Pons (tissue), 1 donor: ENCODE measurements around the gene HNRNPA0.

ENCODE experiments used
- DNase-seq: peaks from one replicate; pipeline ENCODE4 v3.0.0-alpha.2; 2016; ENCODE audit warnings: low spot score

HNRNPA0 gene

DNA sequence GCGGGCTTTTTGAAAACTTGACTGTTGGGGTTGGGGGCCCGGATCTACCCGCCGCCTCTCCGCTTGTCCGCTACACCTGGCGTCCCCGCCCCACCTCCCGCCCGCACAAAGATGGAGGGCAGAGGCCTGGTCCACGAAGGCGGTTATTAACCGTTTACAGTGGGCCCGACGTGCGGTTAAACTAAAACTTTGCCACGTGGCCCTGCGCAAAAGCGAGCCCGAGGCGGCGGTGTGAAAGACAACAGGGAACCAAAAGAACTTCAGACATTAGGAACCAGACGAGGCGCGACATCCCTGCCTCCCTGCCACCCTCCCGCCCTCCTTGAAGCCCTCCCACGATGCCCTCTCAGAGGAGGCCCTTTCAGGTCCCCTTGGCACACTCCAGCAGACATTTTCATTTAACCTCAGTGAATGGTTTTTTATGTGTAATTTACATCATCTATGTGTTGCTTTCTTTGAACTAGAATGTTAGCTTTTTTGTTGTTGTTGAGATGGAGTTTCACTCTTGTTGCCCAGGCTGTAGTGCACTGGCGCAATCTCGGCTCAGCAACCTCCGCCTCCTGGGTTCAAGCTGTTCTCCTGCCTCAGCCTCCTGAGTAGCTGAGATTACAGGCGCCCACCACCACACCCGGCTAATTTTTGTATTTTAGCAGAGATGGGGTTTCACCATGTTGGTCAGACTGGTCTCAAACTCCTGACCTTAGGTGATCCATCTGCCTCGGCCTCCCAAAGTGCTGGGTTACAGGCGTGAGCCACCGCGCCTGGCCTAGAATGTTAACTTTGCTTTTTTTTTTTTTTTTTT lies 999 bp upstream of the HNRNPA0 start:
- peak; percentile 38 for DNase-seq

DNA sequence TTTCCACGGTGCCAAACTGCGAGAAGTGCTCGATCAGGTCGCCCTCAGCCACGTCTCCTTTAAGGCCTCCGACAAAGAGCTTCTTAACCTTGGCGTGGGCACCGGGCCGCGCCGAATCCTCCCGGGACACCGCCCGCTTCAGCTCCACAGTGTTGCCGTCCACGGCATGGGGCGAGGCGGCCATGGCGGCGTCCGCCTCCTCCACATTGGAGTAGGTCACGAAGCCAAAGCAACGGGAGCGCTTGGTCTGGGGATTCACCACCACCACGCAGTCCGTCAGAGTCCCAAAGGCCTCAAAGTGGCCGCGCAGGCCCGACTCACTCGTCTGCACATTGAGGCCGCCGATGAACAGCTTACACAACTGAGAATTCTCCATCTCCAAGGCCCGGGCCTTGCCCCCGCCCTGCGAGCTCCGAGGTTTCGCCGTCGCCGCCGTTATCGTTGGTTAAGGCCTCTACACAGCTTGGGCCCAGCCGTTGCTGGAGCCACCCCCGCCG lies 424 bp downstream of the HNRNPA0 start:
- no peak for DNase-seq

GRCh38 chr5:137752905-137753690 lies 1.1 kb downstream of the HNRNPA0 start:
- DNase-seq = no peak

DNA sequence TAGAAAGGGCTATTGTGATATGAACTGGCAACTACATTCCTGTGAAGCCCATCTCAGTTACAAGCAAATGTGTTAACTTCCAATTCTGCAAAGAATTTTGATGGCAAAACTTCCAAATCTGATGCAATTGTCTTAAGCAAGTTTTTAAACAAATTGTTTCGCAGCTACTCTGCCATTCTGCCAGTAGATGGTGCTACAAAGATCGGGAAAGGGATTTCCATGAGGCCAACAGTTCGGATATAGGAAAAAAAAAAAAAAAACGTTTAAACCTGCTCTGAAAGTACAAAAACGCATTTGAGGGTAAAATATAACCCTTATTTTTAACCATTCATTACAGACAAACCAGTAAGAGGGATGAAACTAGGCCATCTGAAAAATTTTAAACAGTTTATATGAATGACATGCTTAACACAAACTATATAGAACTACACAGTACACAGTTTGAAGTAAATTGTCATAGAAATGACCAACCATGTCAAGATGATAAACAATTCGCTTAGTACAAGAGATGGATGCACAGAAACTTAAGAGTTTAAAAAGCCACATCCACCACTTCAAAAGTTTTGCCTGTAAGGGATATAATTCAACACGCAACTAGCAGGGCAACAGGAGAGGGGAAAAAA lies 2.2 kb downstream of the HNRNPA0 start:
- peak; percentile 86 for DNase-seq

DNA sequence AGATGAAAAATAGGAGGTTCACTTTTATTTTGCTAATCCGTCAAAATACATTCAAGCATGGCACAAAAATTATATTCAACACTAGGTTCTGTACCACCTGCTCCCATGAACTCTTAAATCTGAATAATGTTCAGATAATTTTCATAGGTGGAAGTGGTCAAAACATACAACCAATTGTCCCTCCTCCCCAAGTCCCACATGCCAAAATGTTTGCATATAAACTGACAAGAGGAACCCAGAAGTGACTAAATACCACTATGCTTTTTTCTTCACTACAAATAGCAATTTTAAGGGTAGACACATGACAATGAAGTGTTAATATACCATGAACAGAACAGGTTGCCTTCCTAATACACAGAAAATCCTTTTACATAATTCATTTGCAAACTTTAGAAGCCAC lies 3.7 kb downstream of the HNRNPA0 start:
- no peak for DNase-seq

- no peak for DNase-seq
Measured at GRCh38 chr5:137747848-137748247, 6.3 kb downstream of the HNRNPA0 start.

- DNase-seq = peak; percentile 93
Measured at GRCh38 chr5:137743031-137743640, 11.0 kb downstream of the HNRNPA0 start.

- no peak for DNase-seq
Measured at GRCh38 chr5:137741718-137742117, 12.4 kb downstream of the HNRNPA0 start.

DNA sequence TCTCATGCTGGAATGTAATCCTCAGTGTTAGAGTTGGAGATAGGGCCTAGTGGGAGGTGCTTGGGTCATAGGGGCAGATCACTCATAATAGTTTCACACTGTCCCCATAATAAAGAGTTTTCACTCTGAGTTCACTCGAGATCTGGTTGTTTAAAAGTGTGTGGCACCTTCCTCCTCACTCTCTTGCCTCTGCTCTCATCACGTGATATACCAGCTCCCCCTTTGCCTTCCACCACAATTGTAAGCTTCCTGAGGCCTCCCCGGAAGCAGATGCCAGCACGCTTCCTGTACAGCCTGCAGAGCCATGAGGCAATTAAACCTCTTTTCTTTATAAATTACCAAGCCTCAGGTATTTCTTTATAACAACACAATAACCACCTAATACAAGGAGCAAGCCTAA lies 14.4 kb downstream of the HNRNPA0 start:
- no peak for DNase-seq

- no peak for DNase-seq
Measured at GRCh38 chr5:137738947-137739346, 15.2 kb downstream of the HNRNPA0 start.

- no peak for DNase-seq
Measured at GRCh38 chr5:137737349-137738131, 16.6 kb downstream of the HNRNPA0 start.

- DNase-seq = no peak
Measured at GRCh38 chr5:137736496-137736895, 17.7 kb downstream of the HNRNPA0 start.

GRCh38 chr5:137735555-137736284 lies 18.4 kb downstream of the HNRNPA0 start, which contains the start of gene KLHL3:
Gene KLHL3 (minus strand): TSS chr5:137736089. CDS start chr5:137735646, 443 bp downstream.
- DNase-seq = peak; percentile 22

DNA sequence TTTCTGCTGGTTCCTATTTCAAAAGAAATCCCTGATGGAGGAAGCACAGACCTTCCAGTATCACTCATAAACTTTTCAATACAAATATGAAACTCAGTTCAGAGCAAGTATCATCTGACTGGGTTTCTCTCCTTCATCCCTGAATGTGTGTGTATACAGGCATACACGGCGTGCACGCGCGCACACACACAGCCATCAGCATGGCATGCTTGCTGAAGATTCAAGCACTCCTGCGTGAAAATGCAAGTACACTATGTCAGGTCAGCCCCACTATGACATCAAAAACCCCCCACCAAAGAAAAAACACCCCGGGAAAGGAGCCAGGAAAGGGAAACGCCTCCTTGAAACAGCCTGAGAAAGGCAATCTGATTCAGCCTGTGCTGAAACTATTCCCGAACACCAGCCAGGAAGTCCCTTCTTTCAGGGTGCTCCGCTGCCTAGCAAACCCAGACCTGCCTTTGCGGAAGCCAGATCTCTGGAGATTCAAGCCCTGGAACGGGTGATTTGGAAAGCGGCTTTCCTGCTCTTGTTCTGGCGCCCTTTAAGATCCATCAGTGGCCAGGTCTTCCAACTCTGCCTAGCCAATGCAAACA lies 19.1 kb downstream of the HNRNPA0 start:
- DNase-seq = no peak

DNA sequence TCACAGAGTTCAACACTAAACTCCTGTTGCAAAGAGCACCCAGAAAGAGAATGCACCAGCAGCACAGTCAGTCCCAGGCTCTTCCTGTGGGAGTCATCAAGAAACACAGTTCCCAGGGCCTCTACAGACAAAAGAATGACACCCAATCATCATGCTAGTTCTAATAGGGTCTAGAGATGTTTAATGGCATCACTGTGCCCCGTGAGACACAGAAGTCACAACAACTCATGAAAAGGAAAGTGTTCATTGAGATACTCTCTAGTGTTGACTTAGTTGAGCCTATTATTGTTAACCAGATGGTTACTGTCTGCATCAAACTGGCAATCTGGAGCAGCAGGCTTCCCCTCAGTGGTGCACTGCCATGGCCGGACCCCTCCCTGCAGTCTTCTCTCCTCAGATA lies 19.8 kb downstream of the HNRNPA0 start:
- DNase-seq = no peak

- no peak for DNase-seq
Measured at GRCh38 chr5:137733922-137734321, 20.2 kb downstream of the HNRNPA0 start.

GRCh38 chr5:137733006-137733405 lies 21.2 kb downstream of the HNRNPA0 start:
- no peak for DNase-seq

- no peak for DNase-seq
Measured at GRCh38 chr5:137731176-137731575, 23.0 kb downstream of the HNRNPA0 start.

DNA sequence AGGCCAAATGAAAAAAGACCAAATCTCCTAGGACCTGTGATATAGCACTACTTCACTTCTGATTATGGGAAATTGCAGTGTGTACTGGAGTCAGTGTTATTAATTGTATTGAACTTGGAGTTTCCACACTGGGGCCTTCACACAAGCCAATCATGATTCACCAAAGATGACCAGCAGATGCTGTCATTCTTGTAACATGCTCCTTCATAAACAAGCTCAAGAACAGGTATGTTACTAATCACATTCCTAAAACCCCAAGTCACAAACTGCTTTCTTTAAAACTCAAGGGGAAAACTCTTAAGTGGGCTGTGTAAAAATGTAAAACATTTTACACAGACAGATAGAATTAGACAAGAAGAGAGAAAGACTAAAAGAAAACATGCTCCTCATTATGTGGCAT lies 23.8 kb downstream of the HNRNPA0 start:
- DNase-seq = no peak

GRCh38 chr5:137728048-137728447 lies 26.1 kb downstream of the HNRNPA0 start:
- DNase-seq = no peak
